ENCODE data around the gene GPR31.
"Not testable (repeated sequence)": the region's sequence is repeated elsewhere in the genome, so short reads cannot be mapped to it uniquely, and the experiment has no call there.

Gene GPR31

GRCh38 chr6:167157863-167158262, at the start of gene GPR31:
GPR31 (minus strand) TSS chr6:167157980; CDS start chr6:167157831, 149 bp downstream.
- H3K27me3 ChIP-seq (replicated peaks; ENCODE audit: insufficient read depth, low read length) = no peaks in the 10 kb centered on the region

GRCh38 chr6:167207527-167207926, 49.7 kb upstream of the GPR31 start:
- H3K9me3 ChIP-seq (replicated peaks; ENCODE audit: insufficient read depth, low read length) = no peaks in the 10 kb centered on the region
- no peak overlapping the region for H3K4me2 ChIP-seq (ENCODE audit: low read depth, low read length)
- TF ChIP-seq CTCF (IDR thresholded peaks at IDR 0.05; ENCODE audit: low read length) (no peak), EZH2 (optimal IDR thresholded peaks at IDR 0.05; ENCODE audit: low read depth, low read length) (no peak), EZH2phosphoT487 (IDR thresholded peaks at IDR 0.05; ENCODE audit: low read length) (no peak)
- H3K9ac ChIP-seq (ENCODE audit: low read length) = no peak overlapping the region
- no peaks in the 10 kb centered on the region for H3K4me1 ChIP-seq (ENCODE audit: low read length)
- no peak overlapping the region for H3K27ac ChIP-seq (ENCODE audit: low read length)
- H3K36me3 ChIP-seq (replicated peaks; ENCODE audit: insufficient read depth, low read length) = no peaks in the 10 kb centered on the region
- no peaks in the 10 kb centered on the region for H3K79me2 ChIP-seq (ENCODE audit: low read length)
- H4K20me1 ChIP-seq (ENCODE audit: insufficient read depth, low read length) = no peaks in the 10 kb centered on the region
- no peak overlapping the region for H3K4me3 ChIP-seq (ENCODE audit: low read length)
- no peaks in the 10 kb centered on the region for H3K27me3 ChIP-seq (replicated peaks; ENCODE audit: insufficient read depth, low read length)
- no peak overlapping the region for H2AFZ ChIP-seq (ENCODE audit: low read length)
- no peaks in the 10 kb centered on the region for H3K9me2 ChIP-seq (replicated peaks; ENCODE audit: insufficient read depth, low read length)
- DNase-seq = no peak
- H3F3A ChIP-seq (ENCODE audit: insufficient read depth, low read length) = no peaks in the 10 kb centered on the region

More at GRCh38 chr6:167157863-167158262, at the start of gene GPR31:
- Histone ChIP-seq H3K27ac (ENCODE audit: low read length) (no peak within 1 kb of the TSS), H3F3A (ENCODE audit: insufficient read depth, low read length) (no peaks in the 10 kb centered on the region), H3K36me3 (replicated peaks; ENCODE audit: insufficient read depth, low read length) (no peaks in the 10 kb centered on the region), H4K20me1 (ENCODE audit: insufficient read depth, low read length) (no peaks in the 10 kb centered on the region), H3K9me2 (replicated peaks; ENCODE audit: insufficient read depth, low read length) (no peaks in the 10 kb centered on the region), H3K4me2 (ENCODE audit: low read depth, low read length) (no peak within 1 kb of the TSS), H2AFZ (ENCODE audit: low read length) (no peak within 1 kb of the TSS), H3K79me2 (ENCODE audit: low read length) (no peaks in the 10 kb centered on the region), H3K4me1 (ENCODE audit: low read length) (no peaks in the 10 kb centered on the region), H3K9ac (ENCODE audit: low read length) (no peak within 1 kb of the TSS), H3K4me3 (ENCODE audit: low read length) (no peak within 1 kb of the TSS), H3K9me3 (replicated peaks; ENCODE audit: insufficient read depth, low read length) (no peaks in the 10 kb centered on the region)
- no peak for DNase-seq
- TF ChIP-seq EZH2 (optimal IDR thresholded peaks at IDR 0.05; ENCODE audit: low read depth, low read length) = no peak
- no peak for TF ChIP-seq EZH2phosphoT487 (IDR thresholded peaks at IDR 0.05; ENCODE audit: low read length)
- no peak for TF ChIP-seq CTCF (IDR thresholded peaks at IDR 0.05; ENCODE audit: low read length)

- not testable (repeated sequence) for H3K4me3 ChIP-seq (ENCODE audit: low read length); H3K4me2 ChIP-seq (ENCODE audit: low read depth, low read length); H3K36me3 ChIP-seq (replicated peaks; ENCODE audit: insufficient read depth, low read length); H2AFZ ChIP-seq (ENCODE audit: low read length); H3F3A ChIP-seq (ENCODE audit: insufficient read depth, low read length); H3K9me3 ChIP-seq (replicated peaks; ENCODE audit: insufficient read depth, low read length); H3K9ac ChIP-seq (ENCODE audit: low read length); H3K27me3 ChIP-seq (replicated peaks; ENCODE audit: insufficient read depth, low read length); H3K27ac ChIP-seq (ENCODE audit: low read length); H3K9me2 ChIP-seq (replicated peaks; ENCODE audit: insufficient read depth, low read length); H3K4me1 ChIP-seq (ENCODE audit: low read length); H3K79me2 ChIP-seq (ENCODE audit: low read length); DNase-seq; H4K20me1 ChIP-seq (ENCODE audit: insufficient read depth, low read length)
Observed at GRCh38 chr6:167205316-167205715, 47.5 kb upstream of the GPR31 start.

- not testable (repeated sequence) for H3K9ac ChIP-seq (ENCODE audit: low read length); H3F3A ChIP-seq (ENCODE audit: insufficient read depth, low read length); H3K4me2 ChIP-seq (ENCODE audit: low read depth, low read length); H4K20me1 ChIP-seq (ENCODE audit: insufficient read depth, low read length); H3K9me3 ChIP-seq (replicated peaks; ENCODE audit: insufficient read depth, low read length); H3K79me2 ChIP-seq (ENCODE audit: low read length); H3K9me2 ChIP-seq (replicated peaks; ENCODE audit: insufficient read depth, low read length); H3K4me3 ChIP-seq (ENCODE audit: low read length); H2AFZ ChIP-seq (ENCODE audit: low read length); H3K27ac ChIP-seq (ENCODE audit: low read length); DNase-seq; H3K27me3 ChIP-seq (replicated peaks; ENCODE audit: insufficient read depth, low read length); H3K36me3 ChIP-seq (replicated peaks; ENCODE audit: insufficient read depth, low read length); H3K4me1 ChIP-seq (ENCODE audit: low read length)
Observed at GRCh38 chr6:167204059-167204348, 46.2 kb upstream of the GPR31 start.

- H3K27ac ChIP-seq (ENCODE audit: low read length); H3F3A ChIP-seq (ENCODE audit: insufficient read depth, low read length); H3K9ac ChIP-seq (ENCODE audit: low read length); H3K4me3 ChIP-seq (ENCODE audit: low read length); DNase-seq; H3K79me2 ChIP-seq (ENCODE audit: low read length); H4K20me1 ChIP-seq (ENCODE audit: insufficient read depth, low read length); H3K36me3 ChIP-seq (replicated peaks; ENCODE audit: insufficient read depth, low read length); H3K4me2 ChIP-seq (ENCODE audit: low read depth, low read length); H3K27me3 ChIP-seq (replicated peaks; ENCODE audit: insufficient read depth, low read length); H3K9me3 ChIP-seq (replicated peaks; ENCODE audit: insufficient read depth, low read length); H2AFZ ChIP-seq (ENCODE audit: low read length); H3K4me1 ChIP-seq (ENCODE audit: low read length); H3K9me2 ChIP-seq (replicated peaks; ENCODE audit: insufficient read depth, low read length): not testable (repeated sequence)
Observed at GRCh38 chr6:167203261-167204058, 45.7 kb upstream of the GPR31 start.

GRCh38 chr6:167202613-167203012, 44.8 kb upstream of the GPR31 start:
- not testable (repeated sequence) for H3F3A ChIP-seq (ENCODE audit: insufficient read depth, low read length); H3K9me3 ChIP-seq (replicated peaks; ENCODE audit: insufficient read depth, low read length); H3K4me1 ChIP-seq (ENCODE audit: low read length); H3K4me2 ChIP-seq (ENCODE audit: low read depth, low read length); DNase-seq; H3K79me2 ChIP-seq (ENCODE audit: low read length); H3K27ac ChIP-seq (ENCODE audit: low read length); H3K36me3 ChIP-seq (replicated peaks; ENCODE audit: insufficient read depth, low read length); H2AFZ ChIP-seq (ENCODE audit: low read length); H3K4me3 ChIP-seq (ENCODE audit: low read length); H3K9me2 ChIP-seq (replicated peaks; ENCODE audit: insufficient read depth, low read length); H3K27me3 ChIP-seq (replicated peaks; ENCODE audit: insufficient read depth, low read length); H4K20me1 ChIP-seq (ENCODE audit: insufficient read depth, low read length); H3K9ac ChIP-seq (ENCODE audit: low read length)

All from MM.1S (cell line).